Liver (tissue), 3 donors: ENCODE measurements around the gene DMD.

Source experiments
- CTCF ChIP-seq: fragments of 150-350 bp; IDR thresholded peaks from 2 replicates; pipeline ENCODE4 v1.5.1; 2017; ENCODE audit warnings: improper control_type of control experiment, low read depth, low read length; ENCODE audit not compliant: missing input control
- FOXA1 ChIP-seq: IDR thresholded peaks from 2 replicates; pipeline ENCODE4 v1.6.1; 2016; ENCODE audit warnings: antibody characterized with exemption
- GABPA ChIP-seq, 2 donors: IDR thresholded peaks in 1 of 2; conservative IDR thresholded peaks in 1 of 2; 2 replicates each; pipeline ENCODE4 v1.6.1; 2016; ENCODE audit warnings: antibody characterized with exemption in 2 of 2, mild to moderate bottlenecking in 1 of 2, moderate library complexity in 1 of 2
- JUND ChIP-seq, 2 donors: IDR thresholded peaks; 2 replicates each; pipeline ENCODE4 v1.6.1; 2016; ENCODE audit warnings: antibody characterized with exemption in 2 of 2
- MAX ChIP-seq: IDR thresholded peaks from 2 replicates; pipeline ENCODE4 v1.6.1; 2016; ENCODE audit warnings: antibody characterized with exemption
- RAD21 ChIP-seq, 2 donors: IDR thresholded peaks; 2 replicates each; pipeline ENCODE4 v1.6.1; 2016; ENCODE audit warnings: antibody characterized with exemption in 2 of 2, mild to moderate bottlenecking in 2 of 2
- SP1 ChIP-seq: IDR thresholded peaks from 2 replicates; pipeline ENCODE4 v1.6.1; 2018; ENCODE audit warnings: antibody characterized with exemption, mild to moderate bottlenecking
- TAF1 ChIP-seq: conservative IDR thresholded peaks from 2 replicates; pipeline ENCODE4 v1.6.1; 2016; ENCODE audit warnings: antibody characterized with exemption, mild to moderate bottlenecking
- YY1 ChIP-seq: IDR thresholded peaks from 2 replicates; pipeline ENCODE4 v1.6.1; 2016; ENCODE audit warnings: antibody characterized with exemption, mild to moderate bottlenecking
- TF ChIP-seq, protein P1 (sequence below): IDR thresholded peaks from 2 replicates; pipeline ENCODE4 v1.6.1; 2016; ENCODE audit warnings: antibody characterized with exemption, mild to moderate bottlenecking
- TF ChIP-seq, protein P2 (sequence below): IDR thresholded peaks from 2 replicates; pipeline ENCODE4 v1.6.1; 2016; ENCODE audit warnings: antibody characterized with exemption
- donor health status: healthy.
- donor health status: healthy.

- no peak for TF ChIP-seq CTCF
- no peak for TF ChIP-seq JUND (IDR thresholded peaks at IDR 0.05)
- TF ChIP-seq, protein P1, sequence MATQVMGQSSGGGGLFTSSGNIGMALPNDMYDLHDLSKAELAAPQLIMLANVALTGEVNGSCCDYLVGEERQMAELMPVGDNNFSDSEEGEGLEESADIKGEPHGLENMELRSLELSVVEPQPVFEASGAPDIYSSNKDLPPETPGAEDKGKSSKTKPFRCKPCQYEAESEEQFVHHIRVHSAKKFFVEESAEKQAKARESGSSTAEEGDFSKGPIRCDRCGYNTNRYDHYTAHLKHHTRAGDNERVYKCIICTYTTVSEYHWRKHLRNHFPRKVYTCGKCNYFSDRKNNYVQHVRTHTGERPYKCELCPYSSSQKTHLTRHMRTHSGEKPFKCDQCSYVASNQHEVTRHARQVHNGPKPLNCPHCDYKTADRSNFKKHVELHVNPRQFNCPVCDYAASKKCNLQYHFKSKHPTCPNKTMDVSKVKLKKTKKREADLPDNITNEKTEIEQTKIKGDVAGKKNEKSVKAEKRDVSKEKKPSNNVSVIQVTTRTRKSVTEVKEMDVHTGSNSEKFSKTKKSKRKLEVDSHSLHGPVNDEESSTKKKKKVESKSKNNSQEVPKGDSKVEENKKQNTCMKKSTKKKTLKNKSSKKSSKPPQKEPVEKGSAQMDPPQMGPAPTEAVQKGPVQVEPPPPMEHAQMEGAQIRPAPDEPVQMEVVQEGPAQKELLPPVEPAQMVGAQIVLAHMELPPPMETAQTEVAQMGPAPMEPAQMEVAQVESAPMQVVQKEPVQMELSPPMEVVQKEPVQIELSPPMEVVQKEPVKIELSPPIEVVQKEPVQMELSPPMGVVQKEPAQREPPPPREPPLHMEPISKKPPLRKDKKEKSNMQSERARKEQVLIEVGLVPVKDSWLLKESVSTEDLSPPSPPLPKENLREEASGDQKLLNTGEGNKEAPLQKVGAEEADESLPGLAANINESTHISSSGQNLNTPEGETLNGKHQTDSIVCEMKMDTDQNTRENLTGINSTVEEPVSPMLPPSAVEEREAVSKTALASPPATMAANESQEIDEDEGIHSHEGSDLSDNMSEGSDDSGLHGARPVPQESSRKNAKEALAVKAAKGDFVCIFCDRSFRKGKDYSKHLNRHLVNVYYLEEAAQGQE = no peak
- no peak for TF ChIP-seq GABPA (IDR thresholded peaks at IDR 0.05 in 1 of 2, conservative IDR thresholded peaks at IDR 0.05 in 1 of 2)
- TF ChIP-seq MAX = no peak
- TF ChIP-seq, protein P2, sequence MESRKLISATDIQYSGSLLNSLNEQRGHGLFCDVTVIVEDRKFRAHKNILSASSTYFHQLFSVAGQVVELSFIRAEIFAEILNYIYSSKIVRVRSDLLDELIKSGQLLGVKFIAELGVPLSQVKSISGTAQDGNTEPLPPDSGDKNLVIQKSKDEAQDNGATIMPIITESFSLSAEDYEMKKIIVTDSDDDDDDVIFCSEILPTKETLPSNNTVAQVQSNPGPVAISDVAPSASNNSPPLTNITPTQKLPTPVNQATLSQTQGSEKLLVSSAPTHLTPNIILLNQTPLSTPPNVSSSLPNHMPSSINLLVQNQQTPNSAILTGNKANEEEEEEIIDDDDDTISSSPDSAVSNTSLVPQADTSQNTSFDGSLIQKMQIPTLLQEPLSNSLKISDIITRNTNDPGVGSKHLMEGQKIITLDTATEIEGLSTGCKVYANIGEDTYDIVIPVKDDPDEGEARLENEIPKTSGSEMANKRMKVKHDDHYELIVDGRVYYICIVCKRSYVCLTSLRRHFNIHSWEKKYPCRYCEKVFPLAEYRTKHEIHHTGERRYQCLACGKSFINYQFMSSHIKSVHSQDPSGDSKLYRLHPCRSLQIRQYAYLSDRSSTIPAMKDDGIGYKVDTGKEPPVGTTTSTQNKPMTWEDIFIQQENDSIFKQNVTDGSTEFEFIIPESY = no peak
- TF ChIP-seq RAD21 (IDR thresholded peaks at IDR 0.05) = no peak
- TF ChIP-seq YY1 = no peak
- TF ChIP-seq FOXA1 = no peak
- no peak for TF ChIP-seq TAF1
- no peak for TF ChIP-seq SP1
Observed at GRCh38 chrX:31480696-31481095, 1730.7 kb downstream of the DMD start.
